Measurements from ENCODE around the gene GAPVD1. TPM values are rescaled to one million over a fixed set of nuclear protein-coding genes. Genes with fewer than 3 reads are reported as not detected.

Gene GAPVD1
- total RNA-seq, 3 donors from 2014 or later = 49.3 to 77.0 (median 72.7) TPM

DNA sequence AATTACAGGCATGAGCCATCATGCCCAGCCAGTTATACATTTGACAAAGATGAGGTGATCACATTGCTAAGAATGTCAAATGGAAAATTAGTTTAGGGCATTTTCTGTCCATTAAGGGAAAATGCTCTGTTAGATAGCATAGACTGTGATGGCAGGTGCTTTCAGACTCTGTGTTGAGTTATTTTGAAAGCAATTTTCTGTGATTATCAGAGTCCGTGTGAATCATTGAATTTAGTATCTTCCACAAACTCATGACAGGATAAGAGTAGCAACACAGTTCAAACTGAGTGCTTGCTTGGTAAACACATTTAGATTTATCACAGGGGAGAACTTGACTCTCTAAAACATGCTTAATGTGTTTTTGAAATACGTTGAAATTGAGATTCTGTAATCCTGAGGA lies 69.0 kb downstream of the GAPVD1 start:
- Histone ChIP-seq H3K27ac (no peak overlapping the region), H3K27me3 (no peaks in the 10 kb centered on the region), H3K9me3 (no peaks in the 10 kb centered on the region), H3K36me3 (peaks cover 4% of the 10 kb centered on the region), H3K4me1 (no peaks in the 10 kb centered on the region), H3K4me3 (no peak overlapping the region)
- DNase-seq (ENCODE audit: low spot score in 2 of 2) = no peak
- intact Hi-C loops (cut with DNase I; ENCODE audit: low total_unique reads) = no loop called here
- no peak for TF ChIP-seq POLR2AphosphoS5 (IDR thresholded peaks at IDR 0.05)
- no peak for TF ChIP-seq POLR2A (IDR thresholded peaks at IDR 0.05)
- TF ChIP-seq, protein P1, sequence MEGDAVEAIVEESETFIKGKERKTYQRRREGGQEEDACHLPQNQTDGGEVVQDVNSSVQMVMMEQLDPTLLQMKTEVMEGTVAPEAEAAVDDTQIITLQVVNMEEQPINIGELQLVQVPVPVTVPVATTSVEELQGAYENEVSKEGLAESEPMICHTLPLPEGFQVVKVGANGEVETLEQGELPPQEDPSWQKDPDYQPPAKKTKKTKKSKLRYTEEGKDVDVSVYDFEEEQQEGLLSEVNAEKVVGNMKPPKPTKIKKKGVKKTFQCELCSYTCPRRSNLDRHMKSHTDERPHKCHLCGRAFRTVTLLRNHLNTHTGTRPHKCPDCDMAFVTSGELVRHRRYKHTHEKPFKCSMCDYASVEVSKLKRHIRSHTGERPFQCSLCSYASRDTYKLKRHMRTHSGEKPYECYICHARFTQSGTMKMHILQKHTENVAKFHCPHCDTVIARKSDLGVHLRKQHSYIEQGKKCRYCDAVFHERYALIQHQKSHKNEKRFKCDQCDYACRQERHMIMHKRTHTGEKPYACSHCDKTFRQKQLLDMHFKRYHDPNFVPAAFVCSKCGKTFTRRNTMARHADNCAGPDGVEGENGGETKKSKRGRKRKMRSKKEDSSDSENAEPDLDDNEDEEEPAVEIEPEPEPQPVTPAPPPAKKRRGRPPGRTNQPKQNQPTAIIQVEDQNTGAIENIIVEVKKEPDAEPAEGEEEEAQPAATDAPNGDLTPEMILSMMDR (IDR thresholded peaks at IDR 0.05) = no peak

DNA sequence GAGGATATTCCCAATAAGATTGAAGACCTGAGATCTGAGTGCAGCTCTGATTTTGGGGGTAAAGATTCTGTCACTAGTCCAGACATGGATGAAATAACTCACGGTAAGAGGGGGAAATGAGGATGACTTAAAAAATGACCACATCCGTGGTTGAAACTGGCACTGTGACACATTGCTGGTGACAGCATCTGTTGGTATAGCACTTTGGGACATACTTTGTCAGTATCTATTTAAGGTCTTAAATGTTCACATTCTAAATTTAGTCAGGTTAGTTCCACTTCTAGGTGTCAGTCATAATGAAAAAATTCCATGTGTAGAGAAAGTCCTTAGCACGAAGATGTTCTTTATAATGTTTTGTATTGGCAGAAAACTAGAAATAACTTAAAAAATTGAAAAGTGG lies 70.9 kb downstream of the GAPVD1 start:
- H3K4me1 ChIP-seq = no peaks in the 10 kb centered on the region
- peaks cover 4% of the 10 kb centered on the region for H3K36me3 ChIP-seq
- DNase-seq (ENCODE audit: low spot score in 2 of 2) = no peak
- no peaks in the 10 kb centered on the region for H3K9me3 ChIP-seq
- intact Hi-C loops (cut with DNase I; ENCODE audit: low total_unique reads) = no loop called here
- no peaks in the 10 kb centered on the region for H3K27me3 ChIP-seq
- no peak for TF ChIP-seq POLR2A (IDR thresholded peaks at IDR 0.05)
- no peak for TF ChIP-seq POLR2AphosphoS5 (IDR thresholded peaks at IDR 0.05)
- TF ChIP-seq, protein P1 (IDR thresholded peaks at IDR 0.05) = no peak
- H3K27ac ChIP-seq = no peak overlapping the region
- no peak overlapping the region for H3K4me3 ChIP-seq

DNA sequence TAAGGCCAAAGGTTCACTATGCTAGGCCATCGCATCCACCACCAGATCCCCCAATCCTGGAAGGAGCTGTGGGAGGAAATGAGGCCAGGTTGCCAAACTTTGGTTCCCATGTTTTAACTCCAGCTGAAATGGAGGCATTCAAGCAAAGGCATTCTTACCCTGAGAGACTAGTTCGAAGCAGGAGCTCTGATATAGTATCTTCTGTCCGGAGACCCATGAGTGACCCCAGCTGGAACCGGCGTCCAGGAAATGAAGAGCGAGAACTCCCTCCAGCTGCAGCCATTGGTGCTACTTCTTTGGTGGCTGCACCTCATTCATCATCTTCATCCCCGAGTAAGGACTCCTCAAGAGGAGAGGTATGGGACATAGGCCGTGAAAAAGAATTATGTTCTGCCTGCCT lies 75.6 kb downstream of the GAPVD1 start:
- DNase-seq (ENCODE audit: low spot score in 2 of 2) = no peak
- TF ChIP-seq POLR2A (IDR thresholded peaks at IDR 0.05) (no peak), POLR2AphosphoS5 (IDR thresholded peaks at IDR 0.05) (no peak)
- TF ChIP-seq, protein P1 (IDR thresholded peaks at IDR 0.05) = no peak
- no peak overlapping the region for H3K4me3 ChIP-seq
- no peak overlapping the region for H3K27ac ChIP-seq
- intact Hi-C loops (cut with DNase I; ENCODE audit: low total_unique reads) = no loop called here
- H3K36me3 ChIP-seq = peaks cover 1% of the 10 kb centered on the region
- H3K4me1 ChIP-seq = no peaks in the 10 kb centered on the region
- H3K9me3 ChIP-seq = no peaks in the 10 kb centered on the region
- H3K27me3 ChIP-seq = no peaks in the 10 kb centered on the region

DNA sequence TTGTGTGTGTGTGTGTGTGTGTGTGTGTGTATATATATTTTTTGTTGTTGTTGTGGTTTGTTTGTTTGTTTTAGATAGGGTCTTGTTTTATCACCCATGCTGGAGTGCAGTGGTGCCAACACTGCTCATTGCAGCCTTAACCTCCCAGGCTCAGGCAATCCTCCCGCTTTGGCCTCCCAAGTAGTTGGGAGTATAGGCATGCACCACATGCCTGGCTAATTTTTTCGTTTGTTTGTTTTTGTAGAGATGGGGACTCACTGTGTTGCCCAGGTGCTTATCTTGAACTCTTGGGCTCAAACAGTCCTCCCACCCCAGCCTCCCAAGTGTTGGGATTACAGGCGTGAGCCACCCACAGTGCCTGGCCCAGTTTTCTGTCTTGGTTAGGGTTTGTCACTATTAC lies 77.3 kb downstream of the GAPVD1 start:
- intact Hi-C loops (cut with DNase I; ENCODE audit: low total_unique reads) = no loop called here
- TF ChIP-seq, protein P1 (IDR thresholded peaks at IDR 0.05) = no peak
- no peak for TF ChIP-seq POLR2AphosphoS5 (IDR thresholded peaks at IDR 0.05)
- TF ChIP-seq POLR2A (IDR thresholded peaks at IDR 0.05) = no peak
- Histone ChIP-seq H3K27me3 (no peaks in the 10 kb centered on the region), H3K4me3 (no peak overlapping the region), H3K27ac (no peak overlapping the region), H3K4me1 (no peaks in the 10 kb centered on the region), H3K9me3 (no peaks in the 10 kb centered on the region), H3K36me3 (no peaks in the 10 kb centered on the region)
- DNase-seq (ENCODE audit: low spot score in 2 of 2) = no peak

DNA sequence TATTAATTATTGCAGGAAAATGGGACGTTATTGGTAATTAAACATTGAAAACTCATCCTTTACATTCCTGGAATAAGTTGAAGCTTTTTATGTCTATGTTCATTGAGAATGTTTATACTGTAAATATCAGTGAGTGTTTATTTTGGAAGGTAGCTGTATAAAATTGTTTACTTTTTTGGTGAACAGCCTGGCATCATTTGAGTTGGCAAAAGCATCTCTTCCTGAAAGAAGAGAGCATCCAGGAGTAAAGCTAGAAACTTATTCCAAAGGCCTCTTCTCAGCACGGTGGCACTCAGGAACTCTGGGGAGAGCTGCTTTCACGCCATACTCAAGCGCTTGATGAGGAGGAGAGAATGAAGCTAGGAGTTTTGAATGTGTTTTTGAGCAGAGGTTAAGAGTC lies 79.9 kb downstream of the GAPVD1 start:
- TF ChIP-seq POLR2A (IDR thresholded peaks at IDR 0.05) = no peak
- no peak for TF ChIP-seq POLR2AphosphoS5 (IDR thresholded peaks at IDR 0.05)
- TF ChIP-seq, protein P1 (IDR thresholded peaks at IDR 0.05) = no peak
- no peaks in the 10 kb centered on the region for H3K4me1 ChIP-seq
- no peak overlapping the region for H3K27ac ChIP-seq
- H3K4me3 ChIP-seq = no peak overlapping the region
- H3K9me3 ChIP-seq = no peaks in the 10 kb centered on the region
- H3K36me3 ChIP-seq = no peaks in the 10 kb centered on the region
- DNase-seq (ENCODE audit: low spot score in 2 of 2) = no peak
- intact Hi-C loops (cut with DNase I; ENCODE audit: low total_unique reads) = no loop called here
- no peaks in the 10 kb centered on the region for H3K27me3 ChIP-seq

Data from breast epithelium (tissue), 4 donors.